GM23248 (cell line): ENCODE data around the gene HSPA12A. TPM values are rescaled to one million over a fixed set of nuclear protein-coding genes. Genes with fewer than 3 reads are reported as not detected.

Source experiments
- DNase-seq: peaks from one replicate; pipeline ENCODE4 v3.0.0-alpha.2; 2015
- H2AFZ ChIP-seq: fragments of 200-600 bp; sonication (generic); 2 replicates; pipeline ENCODE4 v1.6.1; 2016; ENCODE audit warnings: antibody characterized with exemption
- H3F3A ChIP-seq: fragments of 200-600 bp; sonication (generic); 2 replicates; pipeline ENCODE4 v1.6.1; 2016; ENCODE audit warnings: mild to moderate bottlenecking, antibody characterized with exemption, mixed run types; ENCODE audit not compliant: insufficient read depth
- H3K27ac ChIP-seq: fragments of 200-600 bp; sonication (generic); 2 replicates; pipeline ENCODE4 v1.5.1; 2016; ENCODE audit warnings: mild to moderate bottlenecking
- H3K27me3 ChIP-seq: fragments of 200-600 bp; sonication (generic); replicated peaks from 2 replicates; pipeline ENCODE4 v1.6.1; 2016; ENCODE audit warnings: mild to moderate bottlenecking; ENCODE audit not compliant: insufficient read depth
- H3K36me3 ChIP-seq: fragments of 200-600 bp; sonication (generic); 2 replicates; pipeline ENCODE4 v1.6.1; 2016; ENCODE audit warnings: low read depth, mild to moderate bottlenecking
- H3K4me1 ChIP-seq: fragments of 200-600 bp; sonication (generic); 2 replicates; pipeline ENCODE4 v1.6.1; 2016; ENCODE audit warnings: mild to moderate bottlenecking; ENCODE audit not compliant: insufficient read depth
- H3K4me2 ChIP-seq: fragments of 200-600 bp; sonication (generic); one replicate; pipeline ENCODE4 v1.6.1; 2016; ENCODE audit warnings: mild to moderate bottlenecking; ENCODE audit not compliant: unreplicated experiment
- H3K4me3 ChIP-seq: fragments of 200-600 bp; sonication (generic); 2 replicates; pipeline ENCODE4 v1.5.1; 2016; ENCODE audit warnings: mild to moderate bottlenecking
- H3K79me2 ChIP-seq: fragments of 200-600 bp; sonication (generic); 2 replicates; pipeline ENCODE4 v1.6.1; 2016; ENCODE audit warnings: mild to moderate bottlenecking; ENCODE audit not compliant: insufficient read depth
- H3K9ac ChIP-seq: fragments of 200-600 bp; sonication (generic); 2 replicates; pipeline ENCODE4 v1.6.1; 2016; ENCODE audit warnings: mild to moderate bottlenecking
- H3K9me2 ChIP-seq: fragments of 200-600 bp; sonication (generic); 2 replicates; pipeline ENCODE4 v1.6.1; 2016; ENCODE audit warnings: mixed run types, mild to moderate bottlenecking, moderate library complexity; ENCODE audit not compliant: insufficient read depth
- H3K9me3 ChIP-seq: fragments of 200-600 bp; sonication (generic); one replicate; pipeline ENCODE4 v1.6.1; 2017; ENCODE audit warnings: low read depth
- H4K20me1 ChIP-seq: fragments of 200-600 bp; sonication (generic); 2 replicates; pipeline ENCODE4 v1.6.0; 2016; ENCODE audit not compliant: insufficient read depth
- EZH2 ChIP-seq: fragments of 200-600 bp; sonication (generic); IDR thresholded peaks from 2 replicates; pipeline ENCODE4 v1.6.1; 2018; ENCODE audit warnings: antibody characterized with exemption, mild to moderate bottlenecking; ENCODE audit not compliant: insufficient read depth, poor library complexity, severe bottlenecking
- EZH2phosphoT487 ChIP-seq: fragments of 200-600 bp; sonication (generic); IDR thresholded peaks from 2 replicates; pipeline ENCODE4 v1.6.1; 2018; ENCODE audit warnings: antibody characterized with exemption, moderate library complexity, mild to moderate bottlenecking, low read depth; ENCODE audit not compliant: insufficient read depth
- WGBS, 2 experiments: methylation state at CpG; one replicate each; pipeline ENCODE4 v1.1.6; 2015 to 2017; ENCODE audit warnings: low lambda C conversion rate in 2 of 2, low coverage in 1 of 2; ENCODE audit errors: missing lambda C conversion rate in 2 of 2; 5-methylcytosine and 5-hydroxymethylcytosine counted together
- in situ Hi-C: fragments of 300-500 bp; cut with MboI; formaldehyde crosslinking; loops from 2 replicates; pipeline ENCODE4 v1.15.0; 2020
- polyA plus RNA-seq: library from polyadenylated mRNA; unstranded; fragments of >200 nt; fragmentation: Nextera tagmentation; extraction: Ambion mirVana; gene quantifications from 2 replicates; pipeline ENCODE4 v1.2.1, GENCODE V29; 2016
- total RNA-seq: library from RNA; depleted of rRNA; stranded (reverse); fragments of >200 nt; shearing (Covaris generic); gene quantifications from 2 replicates; pipeline ENCODE4 v1.2.3, GENCODE V29; 2014

Gene HSPA12A
- total and polyA plus RNA-seq, 2 experiments from 2014 or later, result 4.8 to 5.6 TPM

DNA sequence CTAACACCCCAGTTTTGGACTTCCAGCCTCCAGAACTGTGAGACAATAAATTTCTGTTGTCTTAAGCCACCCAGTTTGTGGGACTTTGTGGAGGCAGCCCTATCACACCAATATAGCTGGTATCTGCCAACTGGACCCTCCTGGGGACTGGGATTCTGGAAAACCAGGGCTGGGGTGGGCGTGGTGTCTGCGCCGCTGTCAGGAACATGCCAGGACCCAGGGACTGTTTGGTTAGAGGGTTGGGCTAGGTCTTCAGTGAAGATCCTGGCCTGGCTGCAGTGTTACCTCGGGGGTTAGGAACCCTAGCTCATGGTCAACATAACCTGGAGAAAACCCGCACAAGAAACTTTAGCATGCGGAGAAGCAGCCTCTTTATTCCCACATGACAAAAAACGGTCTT, 79.0 kb downstream of the HSPA12A start:
- WGBS, 2 experiments, result 76 to 82% methylated on average over 7 of the region's 7 CpGs
- H3K4me2 ChIP-seq, result no peak overlapping the region
- no peak overlapping the region for H3K27ac ChIP-seq
- peaks cover 10% of the 10 kb centered on the region; the same call in 1 of the 2 replicates for H3K4me1 ChIP-seq
- H2AFZ ChIP-seq, result no peak overlapping the region
- H3K9me2 ChIP-seq, result no peaks in the 10 kb centered on the region
- TF ChIP-seq EZH2phosphoT487 (no peak), EZH2 (no peak)
- no peak for DNase-seq
- no peaks in the 10 kb centered on the region for H4K20me1 ChIP-seq
- H3K36me3 ChIP-seq, result no peaks in the 10 kb centered on the region
- no peaks in the 10 kb centered on the region for H3F3A ChIP-seq
- no peaks in the 10 kb centered on the region for H3K9me3 ChIP-seq
- H3K79me2 ChIP-seq, result no peaks in the 10 kb centered on the region
- no peak overlapping the region for H3K4me3 ChIP-seq
- no peaks in the 10 kb centered on the region for H3K27me3 ChIP-seq
- in situ Hi-C loops, result no loop called here
- H3K9ac ChIP-seq, result no peak overlapping the region

GRCh38 chr10:116660860-116661259, 81.5 kb downstream of the HSPA12A start:
- Histone ChIP-seq H3K4me2 (no peak overlapping the region), H3K4me1 (peaks cover 7% of the 10 kb centered on the region; the same call in 1 of the 2 replicates), H3K36me3 (no peaks in the 10 kb centered on the region), H3K27ac (no peak overlapping the region), H3F3A (no peaks in the 10 kb centered on the region), H3K9ac (no peak overlapping the region), H3K9me3 (no peaks in the 10 kb centered on the region), H3K27me3 (no peaks in the 10 kb centered on the region; the same call in 1 of the 2 replicates), H4K20me1 (no peaks in the 10 kb centered on the region), H2AFZ (no peak overlapping the region), H3K4me3 (no peak overlapping the region), H3K9me2 (no peaks in the 10 kb centered on the region), H3K79me2 (no peaks in the 10 kb centered on the region)
- TF ChIP-seq EZH2phosphoT487 (no peak), EZH2 (no peak)
- in situ Hi-C loops, result no loop called here
- DNase-seq, result no peak
- 15 to 25% methylated on average over 5 of the region's 5 CpGs for WGBS, 2 experiments

DNA sequence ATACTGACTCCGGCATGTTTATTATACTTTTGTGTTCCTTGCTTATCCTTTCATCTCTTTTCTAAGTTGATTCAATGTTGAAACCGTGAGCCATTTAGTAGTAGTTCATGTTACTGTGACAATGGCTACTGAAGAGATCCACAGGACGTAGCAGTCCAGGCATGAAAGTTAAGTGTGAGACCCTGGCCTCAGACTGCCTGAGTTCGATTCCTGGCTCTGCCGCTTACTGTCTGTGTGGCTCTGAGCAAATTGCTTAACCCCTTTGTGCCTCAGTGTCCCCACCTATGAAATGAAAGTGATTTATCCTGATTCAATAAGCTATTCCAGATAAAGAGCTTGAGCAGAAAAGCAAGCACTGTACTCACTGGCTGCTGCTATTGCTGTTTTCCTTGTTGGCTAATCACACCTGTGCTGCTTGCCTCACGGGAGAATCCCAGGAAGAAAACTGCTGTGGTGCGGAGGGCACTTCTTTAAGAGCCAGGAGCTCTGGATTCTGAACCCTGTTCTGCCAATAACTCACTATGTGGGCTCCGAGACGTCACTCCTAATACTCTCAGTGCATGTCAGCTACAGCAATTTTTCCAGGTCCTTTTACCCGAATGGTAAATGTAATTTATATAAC, 83.2 kb downstream of the HSPA12A start:
- no peaks in the 10 kb centered on the region for H3F3A ChIP-seq
- no peak overlapping the region for H3K4me2 ChIP-seq
- no peak for TF ChIP-seq EZH2phosphoT487
- no peak for TF ChIP-seq EZH2
- H3K27ac ChIP-seq, result no peak overlapping the region
- in situ Hi-C loops, result no loop called here
- H3K4me3 ChIP-seq, result no peak overlapping the region
- no peaks in the 10 kb centered on the region for H3K79me2 ChIP-seq
- H3K27me3 ChIP-seq, result no peaks in the 10 kb centered on the region; the same call in none of the 2 replicates
- H3K36me3 ChIP-seq, result no peaks in the 10 kb centered on the region
- no peak overlapping the region for H3K9ac ChIP-seq
- no peaks in the 10 kb centered on the region for H3K9me3 ChIP-seq
- no peak for DNase-seq
- H2AFZ ChIP-seq, result no peak overlapping the region
- no peaks in the 10 kb centered on the region for H4K20me1 ChIP-seq
- H3K4me1 ChIP-seq, result no peaks in the 10 kb centered on the region
- 50 to 59% methylated on average over 10 of the region's 10 CpGs for WGBS, 2 experiments
- no peaks in the 10 kb centered on the region for H3K9me2 ChIP-seq

DNA sequence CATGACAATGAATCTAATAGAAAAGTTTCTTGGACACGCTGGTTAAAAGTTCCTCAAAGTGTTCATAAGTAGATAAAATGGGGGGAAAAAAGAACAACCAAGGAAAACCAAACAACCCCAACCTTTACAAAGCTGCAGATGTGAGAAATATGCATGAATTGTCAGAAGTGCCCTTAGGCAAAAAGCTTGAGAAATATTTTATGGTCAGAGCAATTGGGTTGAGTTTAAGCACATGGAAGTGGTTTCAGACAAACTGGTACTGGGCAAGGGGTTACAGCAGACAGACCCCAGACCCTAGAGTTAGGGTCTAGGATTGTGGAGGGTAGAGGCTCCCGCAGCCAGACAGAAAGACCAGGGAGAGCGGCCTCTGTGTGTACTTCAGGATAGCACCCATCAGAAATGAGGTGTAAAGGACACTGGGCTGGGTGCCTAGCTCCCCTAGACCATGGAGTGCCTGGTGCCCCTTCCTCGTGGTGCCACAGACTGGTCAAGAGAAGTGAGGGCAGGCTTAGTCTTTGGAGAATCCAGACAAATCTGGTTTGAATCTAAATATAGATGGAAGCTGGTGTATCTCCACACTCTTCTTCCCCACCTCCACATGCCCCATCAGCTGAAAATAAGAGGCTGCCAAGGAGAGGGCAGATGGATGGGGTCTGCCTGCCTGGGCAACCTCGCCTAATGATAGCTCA, 84.4 kb downstream of the HSPA12A start:
- Histone ChIP-seq H3K4me2 (no peak overlapping the region), H3K9me2 (no peaks in the 10 kb centered on the region), H3K79me2 (no peaks in the 10 kb centered on the region), H3K9ac (no peak overlapping the region), H3K4me1 (no peaks in the 10 kb centered on the region), H3F3A (no peaks in the 10 kb centered on the region), H4K20me1 (no peaks in the 10 kb centered on the region), H3K27me3 (no peaks in the 10 kb centered on the region; the same call in none of the 2 replicates), H2AFZ (no peak overlapping the region), H3K4me3 (no peak overlapping the region), H3K27ac (no peak overlapping the region), H3K36me3 (no peaks in the 10 kb centered on the region), H3K9me3 (no peaks in the 10 kb centered on the region)
- no peak for DNase-seq
- in situ Hi-C loops, result no loop called here
- WGBS, 2 experiments, result 47 to 48% methylated on average over 5 of the region's 5 CpGs
- TF ChIP-seq EZH2phosphoT487 (no peak), EZH2 (no peak)
